Naive thymus-derived CD4-positive, alpha-beta T cell (primary cell): ENCODE data around the gene BICDL1. TPM values are rescaled to one million over a fixed set of nuclear protein-coding genes. Genes with fewer than 3 reads are reported as not detected.

Source experiments
- ATAC-seq: fragments of 150-1000 bp; cut with Tn5 transposase; 2 replicates; pipeline ENCODE4 v1.10.0; 2021; ENCODE audit warnings: mild to moderate bottlenecking, moderate library complexity
- CTCF ChIA-PET: fragments of 350-600 bp; sonication (Branson Sonifier 250); formaldehyde crosslinking; loops from one replicate; lab custom pipeline; 2021; ENCODE audit warnings: antibody characterized with exemption; lab: Charles Lee
- POLR2A ChIA-PET: fragments of 350-600 bp; sonication (Branson Sonifier 250); formaldehyde crosslinking; loops from one replicate; lab custom pipeline; 2021; ENCODE audit warnings: antibody characterized with exemption, inconsistent platforms; lab: Charles Lee
- DNase-seq, 9 donors: peaks; one replicate each; pipeline versions ENCODE4 v3.0.0 to v3.0.0-alpha.2; 2020 to 2022; ENCODE audit warnings: mixed read lengths in 1 of 9
- H3K27ac ChIP-seq: one replicate; pipeline ENCODE4 v1.7.0; 2013; ENCODE audit warnings: mild to moderate bottlenecking, low read depth, low read length, moderate library complexity
- H3K27me3 ChIP-seq, 2 donors: one replicate each; pipeline ENCODE4 v1.7.0; 2013; ENCODE audit warnings: low read length in 2 of 2, mild to moderate bottlenecking in 2 of 2, moderate library complexity in 2 of 2; ENCODE audit not compliant: control insufficient read depth in 2 of 2, insufficient read depth in 2 of 2
- H3K36me3 ChIP-seq, 3 experiments: 1 replicate in 2 of 3; 2 replicates in 1 of 3; pipeline ENCODE4 v1.7.0; 2013; ENCODE audit warnings: low read length in 3 of 3, mild to moderate bottlenecking in 3 of 3, moderate library complexity in 1 of 3; ENCODE audit not compliant: insufficient read depth in 3 of 3, control insufficient read depth in 2 of 3
- H3K4me1 ChIP-seq, 2 donors: one replicate each; pipeline ENCODE4 v1.7.0; 2013; ENCODE audit warnings: low read length in 2 of 2, mild to moderate bottlenecking in 2 of 2, moderate library complexity in 1 of 2; ENCODE audit not compliant: control insufficient read depth in 2 of 2, insufficient read depth in 2 of 2
- H3K4me3 ChIP-seq: 2 replicates; pipeline ENCODE4 v1.7.0; 2013; ENCODE audit warnings: mild to moderate bottlenecking, low read length
- H3K9me3 ChIP-seq, 3 experiments: 1 replicate in 2 of 3; 2 replicates in 1 of 3; pipeline ENCODE4 v1.7.0; 2013; ENCODE audit warnings: low read length in 3 of 3; ENCODE audit not compliant: control insufficient read depth in 2 of 3
- H3K27ac Mint-ChIP-seq, 9 donors: one replicate each; pipeline ENCODE4 v1.8.0; 2020 to 2022; ENCODE audit warnings: mixed read lengths in 9 of 9, mild to moderate bottlenecking in 8 of 9, moderate library complexity in 5 of 9, inconsistent platforms in 2 of 9
- H3K27me3 Mint-ChIP-seq, 5 donors: one replicate each; pipeline ENCODE4 v1.8.0; 2021 to 2022; ENCODE audit warnings: mixed read lengths in 5 of 5, mild to moderate bottlenecking in 1 of 5
- H3K36me3 Mint-ChIP-seq, 5 donors: one replicate each; pipeline ENCODE4 v1.8.0; 2020 to 2022; ENCODE audit warnings: mixed read lengths in 5 of 5, mild to moderate bottlenecking in 3 of 5, inconsistent platforms in 1 of 5
- H3K4me1 Mint-ChIP-seq, 7 donors: one replicate each; pipeline ENCODE4 v1.8.0; 2020 to 2022; ENCODE audit warnings: mixed read lengths in 7 of 7, mild to moderate bottlenecking in 3 of 7, inconsistent platforms in 1 of 7
- H3K4me3 Mint-ChIP-seq, 10 donors: one replicate each; pipeline ENCODE4 v1.8.0; 2020 to 2022; ENCODE audit warnings: mild to moderate bottlenecking in 10 of 10, mixed read lengths in 10 of 10, moderate library complexity in 6 of 10, inconsistent platforms in 2 of 10
- H3K9me3 Mint-ChIP-seq, 11 donors: one replicate each; pipeline ENCODE4 v1.8.0; 2020 to 2022; ENCODE audit warnings: mixed read lengths in 11 of 11, mild to moderate bottlenecking in 4 of 11, inconsistent platforms in 1 of 11, moderate library complexity in 1 of 11
- intact Hi-C, 2 donors: fragments of 100-400 bp; cut with micrococcal nuclease; formaldehyde crosslinking; loops; one replicate each; pipeline ENCODE4 v1.15.1; 2023
- polyA plus RNA-seq, 2 donors: library from polyadenylated mRNA; unstranded; fragments of 300-500 nt; fragmentation: Illumina TruSeq; gene quantifications; one replicate each; pipeline ENCODE4 v1.2.3, GENCODE V29; 2021
- total RNA-seq, 6 experiments: library from RNA in 5 of 6; stranded (reverse) in 5 of 6; gene quantifications; 1 replicate in 5 of 6; 2 replicates in 1 of 6; pipeline ENCODE4 v1.2.3 and lab custom pipeline; 2021 to 2026

Gene BICDL1
- total and polyA plus RNA-seq, 7 experiments from 2014 or later, result 2.4 to 156 (median 111) TPM

GRCh38 chr12:119989361-119989730 lies 310 bp downstream of the BICDL1 start:
- H3K4me1 Mint-ChIP-seq, result peaks cover 18 to 49% (median 40%) of the 10 kb centered on the region in 7 donors
- Histone ChIP-seq H3K4me1 (peaks cover 18 to 19% of the 10 kb centered on the region in 2 donors), H3K27ac (peak overlapping the region; percentile 90), H3K36me3 (peaks cover 0 to 3% (median 0%) of the 10 kb centered on the region in 3 experiments), H3K27me3 (no peaks in the 10 kb centered on the region), H3K9me3 (no peaks in the 10 kb centered on the region), H3K4me3 (peak overlapping the region; percentile 52)
- ChIA-PET POLR2A (interaction anchor here (0.7 to 3.7 kb wide), 12 partner anchors 11 to 302 kb away, joined by 3 to 96 read pairs (median 4); partner anchors contain the start of genes RAB35, RNU4-2 and RPLP0), CTCF (interaction anchor here (1.0 to 1.8 kb wide), 4 partner anchors 10 to 98 kb away, joined by 3 to 4 read pairs (median 4); no protein-coding TSS in a partner anchor)
- H3K36me3 Mint-ChIP-seq, result peaks cover 0 to 15% (median 11%) of the 10 kb centered on the region in 5 donors
- intact Hi-C loops, result loop anchor here (1.0 to 5.0 kb wide), 11 partner anchors 18 to 1613 kb away; partner anchors contain the start of genes CIT (in 1 of the 2), COX6A1 (in 1 of the 2), PXN (in 1 of the 2) and SUDS3 (in 1 of the 2)
- ATAC-seq (peak; percentile 1), DNase-seq (peak in 1 of 9 donors; percentile 64)
- H3K9me3 Mint-ChIP-seq, result no peaks in the 10 kb centered on the region
- H3K27ac Mint-ChIP-seq, result peak overlapping the region in 1 of 9 donors; percentile 82
- peak overlapping the region; percentile 48 to 90 (median 68) for H3K4me3 Mint-ChIP-seq
- peaks cover 0 to 9% (median 0%) of the 10 kb centered on the region in 5 donors for H3K27me3 Mint-ChIP-seq

- Mint-ChIP-seq H3K27ac (peak overlapping the region in 8 of 9 donors; percentile 51 to 87 (median 68)), H3K9me3 (no peaks in the 10 kb centered on the region), H3K4me1 (peaks cover 18 to 50% (median 41%) of the 10 kb centered on the region in 7 donors), H3K27me3 (peaks cover 0 to 6% (median 0%) of the 10 kb centered on the region in 5 donors), H3K36me3 (peaks cover 0 to 15% (median 11%) of the 10 kb centered on the region in 5 donors), H3K4me3 (peak overlapping the region; percentile 78 to 95 (median 86))
- peak overlapping the region; percentile 68 for H3K4me3 ChIP-seq
- H3K27ac ChIP-seq, result peak overlapping the region; percentile 68
- ATAC-seq (peak; percentile 5), DNase-seq (peak; percentile 50 to 89 (median 59))
- ChIA-PET POLR2A (interaction anchor here (0.7 to 3.7 kb wide), 13 partner anchors 11 to 211 kb away, joined by 3 to 96 read pairs (median 5); partner anchors contain the start of genes RAB35 and RPLP0), CTCF (interaction anchor here (1.0 to 1.3 kb wide), 2 partner anchors 17 to 97 kb away, joined by 3 to 6 read pairs; no protein-coding TSS in a partner anchor)
- peaks cover 0 to 3% (median 0%) of the 10 kb centered on the region in 3 experiments for H3K36me3 ChIP-seq
- intact Hi-C loops, result loop anchor here (1.0 to 5.0 kb wide), 11 partner anchors 17 to 1614 kb away; partner anchors contain the start of genes CIT (in 1 of the 2), COX6A1 (in 1 of the 2), PXN (in 1 of the 2) and SUDS3 (in 1 of the 2)
- no peaks in the 10 kb centered on the region for H3K9me3 ChIP-seq
- H3K4me1 ChIP-seq, result peaks cover 18 to 19% of the 10 kb centered on the region in 2 donors
- H3K27me3 ChIP-seq, result no peaks in the 10 kb centered on the region
Observed at GRCh38 chr12:119989731-119990381, 820 bp downstream of the BICDL1 start.

DNA sequence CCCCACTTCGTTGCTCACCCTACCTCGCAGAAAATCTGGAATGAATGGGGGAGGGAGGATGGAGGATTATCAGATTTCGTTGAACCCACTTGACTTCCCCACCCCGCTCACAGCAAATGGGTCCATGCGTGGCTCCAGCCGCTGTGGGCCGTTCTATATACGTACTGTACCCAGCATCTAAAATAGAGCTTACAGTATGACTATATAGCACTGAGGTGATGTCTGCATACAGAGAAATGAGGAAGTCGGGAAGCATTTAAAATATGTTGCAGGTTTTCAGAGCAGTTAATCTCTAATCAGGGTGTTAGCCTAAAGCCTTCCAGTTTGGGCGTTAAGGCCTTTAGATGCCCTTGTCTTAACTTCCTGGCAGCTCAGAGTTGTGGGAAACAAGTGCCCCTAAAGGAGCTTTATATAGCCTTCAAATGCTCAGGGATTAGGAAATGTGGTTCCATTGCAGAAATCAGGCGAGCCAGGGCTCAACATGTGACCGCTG lies 1.4 kb downstream of the BICDL1 start:
- Histone ChIP-seq H3K4me1 (peaks cover 18 to 19% of the 10 kb centered on the region in 2 donors), H3K4me3 (peak overlapping the region; percentile 68), H3K36me3 (peaks cover 0 to 3% (median 0%) of the 10 kb centered on the region in 3 experiments), H3K27me3 (no peaks in the 10 kb centered on the region), H3K9me3 (no peaks in the 10 kb centered on the region), H3K27ac (peak overlapping the region; percentile 68)
- CTCF ChIA-PET, result interaction anchor here (0.5 to 1.3 kb wide), 3 partner anchors 13 to 97 kb away, joined by 3 to 6 read pairs (median 6); no protein-coding TSS in a partner anchor
- Mint-ChIP-seq H3K36me3 (peaks cover 0 to 15% (median 11%) of the 10 kb centered on the region in 5 donors), H3K27me3 (peaks cover 0 to 2% (median 0%) of the 10 kb centered on the region in 5 donors), H3K27ac (peak overlapping the region; percentile 51 to 87 (median 71)), H3K4me1 (peaks cover 18 to 50% (median 42%) of the 10 kb centered on the region in 7 donors), H3K4me3 (peak overlapping the region; percentile 78 to 95 (median 86)), H3K9me3 (no peaks in the 10 kb centered on the region)
- DNase-seq, result peak in 2 of 9 donors; percentile 11 to 36
- ATAC-seq, result no peak
- intact Hi-C loops, result loop anchor here in 1 of 2 donors (1.0 kb wide), 1 partner anchor 17 kb away; no protein-coding TSS in a partner anchor
- POLR2A ChIA-PET, result interaction anchor here (1.2 to 3.7 kb wide), 6 partner anchors 10 to 211 kb away, joined by 3 to 96 read pairs (median 6); partner anchors contain the start of gene RPLP0

- POLR2A ChIA-PET, result no interaction called here
- intact Hi-C loops, result no loop called here
Observed at GRCh38 chr12:119992129-119992705, 3.2 kb downstream of the BICDL1 start.

DNA sequence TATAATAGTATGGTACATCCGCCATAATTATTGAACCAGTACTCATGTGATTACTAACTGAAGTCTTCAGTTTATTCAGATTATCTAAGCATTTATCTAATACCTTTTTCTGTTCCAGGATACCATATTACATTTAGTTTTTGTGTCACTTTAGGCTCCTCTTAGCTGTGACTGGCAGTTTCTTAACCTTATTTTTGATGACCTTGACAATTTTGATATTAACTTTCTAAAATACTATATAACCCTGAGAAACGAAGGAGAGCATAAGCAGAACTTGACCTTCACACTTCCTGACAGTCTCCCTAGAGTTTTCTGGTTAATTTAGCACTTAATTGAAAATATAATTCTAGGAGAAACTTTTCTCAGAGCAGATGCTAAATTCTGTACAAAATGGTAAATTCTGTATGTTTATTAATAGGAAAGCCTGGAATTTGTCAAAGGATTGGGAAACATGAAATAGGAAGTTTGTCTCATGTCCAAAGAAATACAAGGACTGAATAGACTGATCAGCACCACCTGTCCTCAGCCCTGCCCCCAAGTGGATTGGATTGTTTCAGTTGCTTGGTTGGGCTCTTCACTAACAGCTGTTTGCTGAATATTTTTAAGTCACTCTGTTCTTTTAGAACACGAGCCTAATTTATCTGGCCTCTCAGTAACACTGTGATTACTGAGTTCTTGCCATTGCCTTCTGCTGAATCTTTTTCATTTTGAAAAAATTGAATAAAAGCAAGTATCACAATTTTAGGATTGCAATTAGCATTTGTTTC lies 6.0 kb downstream of the BICDL1 start:
- DNase-seq, result no peak
- Histone ChIP-seq H3K27ac (no peak overlapping the region), H3K36me3 (peaks cover 3 to 23% (median 5%) of the 10 kb centered on the region in 3 experiments), H3K4me3 (no peak overlapping the region), H3K9me3 (no peaks in the 10 kb centered on the region), H3K27me3 (no peaks in the 10 kb centered on the region), H3K4me1 (peaks cover 10% of the 10 kb centered on the region in 2 donors)
- peaks cover 14 to 61% (median 45%) of the 10 kb centered on the region in 7 donors for H3K4me1 Mint-ChIP-seq
- intact Hi-C loops, result loop anchor here in 1 of 2 donors (1.0 kb wide), 1 partner anchor 11 kb away; no protein-coding TSS in a partner anchor
- H3K9me3 Mint-ChIP-seq, result no peaks in the 10 kb centered on the region
- peak overlapping the region in 1 of 9 donors; percentile 32 for H3K27ac Mint-ChIP-seq
- no peaks in the 10 kb centered on the region for H3K27me3 Mint-ChIP-seq
- CTCF ChIA-PET, result no interaction called here
- peaks cover 14 to 34% (median 27%) of the 10 kb centered on the region in 5 donors for H3K36me3 Mint-ChIP-seq
- POLR2A ChIA-PET, result no interaction called here
- no peak overlapping the region for H3K4me3 Mint-ChIP-seq
- ATAC-seq, result no peak

More at GRCh38 chr12:119992129-119992705, 3.2 kb downstream of the BICDL1 start:
- no peaks in the 10 kb centered on the region for H3K9me3 ChIP-seq
- CTCF ChIA-PET, result no interaction called here
- H3K27me3 ChIP-seq, result no peaks in the 10 kb centered on the region
- no peak overlapping the region for H3K4me3 ChIP-seq
- peak overlapping the region in 4 of 10 donors; percentile 27 to 94 (median 59) for H3K4me3 Mint-ChIP-seq
- peaks cover 0 to 2% (median 0%) of the 10 kb centered on the region in 5 donors for H3K27me3 Mint-ChIP-seq
- H3K36me3 ChIP-seq, result peaks cover 0 to 4% (median 3%) of the 10 kb centered on the region in 3 experiments
- H3K4me1 Mint-ChIP-seq, result peaks cover 18 to 55% (median 48%) of the 10 kb centered on the region in 7 donors
- H3K27ac ChIP-seq, result no peak overlapping the region
- ATAC-seq (no peak), DNase-seq (no peak)
- H3K27ac Mint-ChIP-seq, result peak overlapping the region in 5 of 9 donors; percentile 38 to 65 (median 63)
- peaks cover 18 to 19% of the 10 kb centered on the region in 2 donors for H3K4me1 ChIP-seq
- peaks cover 3 to 19% (median 13%) of the 10 kb centered on the region in 5 donors for H3K36me3 Mint-ChIP-seq
- no peaks in the 10 kb centered on the region for H3K9me3 Mint-ChIP-seq
